ENCODE measurements around the gene CD96. TPM values are rescaled to one million over a fixed set of nuclear protein-coding genes. Genes with fewer than 3 reads are reported as not detected.

CD96 gene
- total RNA-seq, 2 donors from 2014 or later = 0.33 to 2.6 TPM

GRCh38 chr3:111590143-111590491, 48.1 kb downstream of the CD96 start:
- intact Hi-C loops (cut with DNase I) = no loop called here
- WGBS, 2 donors = 87 to 91% methylated on average over 1 of the region's 1 CpG
- ATAC-seq = no peak
- no peak for DNase-seq
- Histone ChIP-seq H3K27ac (no peak overlapping the region), H3K9me3 (no peaks in the 10 kb centered on the region), H3K4me3 (no peak overlapping the region), H3K27me3 (no peaks in the 10 kb centered on the region), H3K36me3 (replicated peaks in 1 of 2; ENCODE audit: insufficient read depth in 1 of 2, low read depth in 2 of 2) (no peaks in the 10 kb centered on the region), H3K4me1 (no peaks in the 10 kb centered on the region)
- TF ChIP-seq POLR2A (IDR thresholded peaks at IDR 0.05) (no peak), CTCF (IDR thresholded peaks at IDR 0.05) (no peak)

- DNase-seq = no peak
- no peak overlapping the region for H3K4me3 ChIP-seq
- H3K27ac ChIP-seq = no peak overlapping the region
- H3K9me3 ChIP-seq = no peaks in the 10 kb centered on the region
- no peak for TF ChIP-seq POLR2A (IDR thresholded peaks at IDR 0.05)
- TF ChIP-seq CTCF (IDR thresholded peaks at IDR 0.05) = no peak
- WGBS, 2 donors = 81 to 83% methylated on average over 3 of the region's 3 CpGs
- ATAC-seq = no peak
- no peaks in the 10 kb centered on the region for H3K4me1 ChIP-seq
- no peaks in the 10 kb centered on the region for H3K27me3 ChIP-seq
- H3K36me3 ChIP-seq (replicated peaks in 1 of 2; ENCODE audit: insufficient read depth in 1 of 2, low read depth in 2 of 2) = no peaks in the 10 kb centered on the region
- intact Hi-C loops (cut with DNase I) = no loop called here
These were observed 49.6 kb downstream of the CD96 start for GRCh38 chr3:111591555-111591954.

GRCh38 chr3:111592143-111592542, 50.1 kb downstream of the CD96 start:
- Histone ChIP-seq H3K27me3 (no peaks in the 10 kb centered on the region), H3K27ac (no peak overlapping the region), H3K4me3 (no peak overlapping the region), H3K4me1 (no peaks in the 10 kb centered on the region), H3K9me3 (no peaks in the 10 kb centered on the region), H3K36me3 (replicated peaks in 1 of 2; ENCODE audit: insufficient read depth in 1 of 2, low read depth in 2 of 2) (no peaks in the 10 kb centered on the region)
- ATAC-seq (no peak), DNase-seq (no peak)
- TF ChIP-seq CTCF (IDR thresholded peaks at IDR 0.05) = no peak
- no peak for TF ChIP-seq POLR2A (IDR thresholded peaks at IDR 0.05)
- intact Hi-C loops (cut with DNase I) = no loop called here

- H3K36me3 ChIP-seq (replicated peaks in 1 of 2; ENCODE audit: insufficient read depth in 1 of 2, low read depth in 2 of 2) = no peaks in the 10 kb centered on the region
- H3K27ac ChIP-seq = no peak overlapping the region
- ATAC-seq (no peak), DNase-seq (no peak)
- 60 to 66% methylated on average over 5 of the region's 5 CpGs for WGBS, 2 donors
- TF ChIP-seq POLR2A (IDR thresholded peaks at IDR 0.05) (no peak), CTCF (IDR thresholded peaks at IDR 0.05) (no peak)
- H3K4me3 ChIP-seq = no peak overlapping the region
- intact Hi-C loops (cut with DNase I) = no loop called here
- H3K4me1 ChIP-seq = no peaks in the 10 kb centered on the region
- no peaks in the 10 kb centered on the region for H3K9me3 ChIP-seq
- H3K27me3 ChIP-seq = no peaks in the 10 kb centered on the region
These were observed 50.9 kb downstream of the CD96 start for GRCh38 chr3:111592936-111593335.

GRCh38 chr3:111593666-111594065, 51.7 kb downstream of the CD96 start:
- TF ChIP-seq CTCF (IDR thresholded peaks at IDR 0.05) (no peak), POLR2A (IDR thresholded peaks at IDR 0.05) (no peak)
- Histone ChIP-seq H3K4me1 (no peaks in the 10 kb centered on the region), H3K27me3 (no peaks in the 10 kb centered on the region), H3K4me3 (no peak overlapping the region), H3K9me3 (no peaks in the 10 kb centered on the region), H3K27ac (no peak overlapping the region), H3K36me3 (replicated peaks in 1 of 2; ENCODE audit: insufficient read depth in 1 of 2, low read depth in 2 of 2) (no peaks in the 10 kb centered on the region)
- no peak for DNase-seq
- intact Hi-C loops (cut with DNase I) = no loop called here
- no peak for ATAC-seq
- WGBS, 2 donors = 85 to 87% methylated on average over 9 of the region's 9 CpGs

Measured in body of pancreas (tissue), 4 donors.